Stimulated activated CD4-positive, alpha-beta T cell treated with anti-CD3 and anti-CD28 coated beads, TNF-alpha, amount 100 ng/mL, for 24 hours (primary cell): ENCODE results near the gene CHGA.

Source experiments
- DNase-seq, 3 experiments: peaks; one replicate each; pipeline ENCODE4 v3.0.0-alpha.2; 2020; ENCODE audit warnings: low read depth in 3 of 3

CHGA gene

DNA sequence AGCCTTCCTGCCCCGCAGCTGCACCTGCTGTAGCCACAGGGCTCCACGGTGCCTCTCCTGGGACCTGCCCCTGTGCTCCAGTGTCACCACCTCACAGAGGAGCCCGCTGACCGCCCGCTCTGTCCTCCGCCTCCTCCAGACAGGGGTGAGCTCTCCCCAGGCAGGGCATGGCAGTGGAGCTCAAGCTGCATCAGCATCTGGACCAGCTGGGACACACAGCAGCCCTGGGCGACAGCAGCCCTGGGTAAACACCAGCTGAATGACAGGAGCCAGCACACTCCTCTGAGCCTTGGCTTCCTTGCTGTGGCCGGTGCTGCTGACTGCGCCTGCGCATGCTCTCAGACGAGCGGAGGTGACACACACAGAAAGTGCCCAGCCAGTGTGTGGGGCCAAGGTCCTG lies 22.0 kb downstream of the CHGA start:
- no peak for DNase-seq

DNA sequence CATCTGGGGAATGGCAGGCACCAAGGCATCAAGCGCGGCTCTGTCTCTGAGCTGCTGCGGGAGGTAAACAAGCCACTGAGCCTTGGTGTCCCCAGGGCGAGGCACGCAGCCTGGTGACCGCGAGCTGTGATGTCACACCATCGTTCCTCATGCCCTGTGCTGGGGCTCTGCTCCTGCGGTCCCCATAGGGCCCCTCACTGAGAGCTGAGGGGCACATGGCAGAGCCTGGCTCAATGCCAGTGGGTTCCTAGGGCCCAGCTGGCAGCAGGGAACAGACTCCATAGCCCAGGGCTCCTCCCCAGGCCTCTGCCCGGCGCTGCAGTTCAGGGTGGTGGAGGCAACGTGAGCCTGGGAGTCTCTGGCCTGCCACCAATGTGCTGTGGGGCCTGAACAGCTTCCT lies 22.6 kb downstream of the CHGA start:
- DNase-seq, result no peak

DNA sequence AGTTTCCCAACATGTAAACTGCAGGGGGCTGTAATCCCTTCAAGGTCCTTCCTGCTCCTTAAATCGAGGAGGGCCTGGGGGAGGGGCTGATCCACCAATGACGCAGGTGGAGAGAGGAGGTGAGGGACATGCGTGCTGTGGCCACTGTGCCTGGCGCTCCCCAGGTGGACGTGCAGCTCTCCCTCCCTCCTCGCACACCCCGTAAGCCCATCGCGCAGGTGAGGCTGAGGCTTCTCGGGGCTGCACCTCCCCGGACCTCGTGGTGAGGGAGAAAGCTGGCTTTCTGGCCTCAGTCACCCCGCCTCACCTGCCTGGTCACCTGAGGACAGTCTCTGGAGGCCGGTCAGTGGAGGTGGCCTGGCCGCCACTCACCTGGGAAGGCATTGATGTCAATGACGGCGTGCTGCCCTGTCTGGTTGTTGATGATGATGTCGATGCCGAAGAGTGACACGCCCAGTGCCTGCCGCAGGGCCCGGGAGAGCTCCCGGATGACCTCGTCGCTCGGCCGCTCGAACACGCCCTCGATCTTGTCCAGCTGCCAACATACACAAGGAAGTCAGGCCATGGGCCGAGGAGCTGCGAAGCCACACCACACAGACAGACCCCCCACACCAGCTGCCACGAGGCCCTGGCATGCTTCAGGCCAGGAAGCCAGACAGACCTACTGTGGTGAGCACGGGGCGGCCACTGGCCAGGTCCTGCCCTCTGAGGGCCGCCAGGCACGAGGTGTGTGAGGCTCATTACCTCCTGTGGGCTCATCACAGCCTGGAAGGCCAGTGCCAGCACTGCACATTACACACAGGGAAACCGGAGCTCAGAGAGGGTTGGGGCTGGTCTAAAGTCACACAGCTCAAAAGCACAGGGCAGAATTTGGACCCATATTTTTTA lies 23.3 kb downstream of the CHGA start:
- DNase-seq, result no peak

DNA sequence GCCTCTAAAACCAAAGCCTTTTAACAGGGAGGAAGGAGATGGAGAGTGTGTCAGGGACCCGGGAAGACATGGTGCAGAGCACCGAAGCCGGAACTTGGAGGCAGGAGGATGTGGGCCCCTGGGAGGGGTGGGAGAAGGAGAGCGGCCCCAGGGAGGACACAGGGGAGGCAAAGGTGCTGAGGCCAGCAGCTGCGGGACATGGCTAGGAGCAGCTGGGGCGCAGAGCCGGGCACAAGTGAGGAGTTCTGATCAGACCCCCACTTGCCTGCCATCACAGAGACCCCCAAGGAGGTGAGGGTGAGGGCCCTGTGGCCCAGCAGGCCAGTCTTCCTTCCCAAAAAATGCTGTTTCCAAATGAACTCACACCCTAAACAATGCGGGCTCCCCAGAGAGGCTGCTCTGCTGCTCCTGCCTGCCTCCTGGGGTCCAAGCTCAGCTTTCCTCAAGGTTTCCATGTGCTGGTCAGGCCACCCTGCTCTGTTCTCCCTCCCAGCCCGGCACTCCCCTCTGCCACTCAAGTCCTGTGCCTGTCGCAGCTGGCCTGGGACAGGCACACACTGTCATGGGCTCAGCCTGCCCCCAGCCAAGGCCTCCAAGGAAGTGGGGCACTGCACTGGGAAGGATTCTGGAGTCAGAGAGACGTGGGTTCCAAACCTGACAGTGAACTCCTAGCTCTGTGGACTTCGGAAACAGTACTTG lies 24.0 kb downstream of the CHGA start:
- DNase-seq, result no peak

DNA sequence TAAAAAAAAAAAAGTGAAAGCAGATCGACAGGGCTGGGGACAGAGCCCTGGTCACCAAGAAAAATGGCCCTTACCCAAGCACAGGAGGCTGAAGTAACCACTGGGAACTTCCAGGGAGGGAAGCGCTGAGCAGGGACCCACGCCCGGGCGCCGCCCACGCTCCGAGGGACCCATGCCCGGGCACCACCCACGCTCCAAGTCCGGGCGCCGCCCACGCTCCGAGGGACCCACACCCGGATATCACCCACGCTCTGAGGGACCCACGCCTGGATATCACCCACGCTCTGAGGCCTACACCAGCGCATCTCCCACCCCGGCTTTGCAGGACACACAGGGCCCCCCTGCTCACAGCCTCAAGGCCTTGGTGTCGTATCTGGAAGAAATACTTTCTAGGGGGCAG lies 25.7 kb downstream of the CHGA start:
- DNase-seq, result no peak

DNA sequence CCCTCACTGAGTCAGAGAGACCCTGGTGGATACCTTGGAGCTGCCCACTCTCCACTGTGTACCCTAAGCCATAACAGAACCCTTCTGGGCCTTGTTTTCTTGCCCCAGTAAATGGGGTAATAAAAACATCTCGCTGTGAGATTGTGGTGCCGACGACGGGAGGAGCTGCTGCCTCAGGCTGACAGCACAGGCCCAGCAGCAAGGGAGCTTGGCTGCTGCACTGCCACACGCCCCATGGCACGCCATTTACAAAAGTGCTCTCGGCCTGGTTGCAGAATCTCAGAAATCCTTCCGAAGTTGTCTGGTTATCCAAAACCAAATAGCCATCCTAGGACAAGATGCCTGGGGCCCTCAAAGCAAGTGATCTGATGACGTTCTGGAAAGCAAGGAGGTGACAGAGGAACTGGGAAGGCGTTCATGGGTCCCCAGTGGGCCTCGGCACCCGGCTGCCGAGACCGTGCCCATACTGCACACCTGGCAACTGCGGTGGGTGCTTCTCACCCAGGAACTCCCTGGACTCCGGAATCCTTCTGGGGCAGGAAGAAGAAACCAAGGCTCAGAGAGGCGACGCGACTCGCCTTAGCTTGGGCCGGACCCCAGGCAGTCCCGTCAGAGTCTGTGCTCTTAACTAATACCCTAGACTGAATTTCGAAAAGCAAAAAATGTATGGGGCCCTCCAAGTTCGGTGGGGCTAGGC lies 26.7 kb downstream of the CHGA start:
- no peak for DNase-seq

DNA sequence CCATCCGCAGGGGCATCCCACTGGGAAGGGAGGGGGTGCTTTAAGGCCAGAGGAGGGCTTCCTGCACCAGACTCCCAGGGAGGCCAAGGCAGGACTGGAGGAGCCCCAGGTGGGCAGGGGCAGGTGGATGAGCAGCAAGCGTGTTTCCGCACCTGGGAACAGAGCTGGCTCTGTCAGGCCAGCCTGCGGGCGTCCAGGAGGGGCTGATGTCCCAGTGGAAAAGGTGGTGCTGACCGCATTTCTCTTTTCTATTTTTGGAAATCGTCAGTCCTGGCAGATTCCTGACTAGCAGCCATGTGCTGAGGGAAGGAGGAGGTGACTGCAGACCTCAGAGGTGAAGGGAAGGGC lies 27.2 kb downstream of the CHGA start:
- no peak for DNase-seq

DNA sequence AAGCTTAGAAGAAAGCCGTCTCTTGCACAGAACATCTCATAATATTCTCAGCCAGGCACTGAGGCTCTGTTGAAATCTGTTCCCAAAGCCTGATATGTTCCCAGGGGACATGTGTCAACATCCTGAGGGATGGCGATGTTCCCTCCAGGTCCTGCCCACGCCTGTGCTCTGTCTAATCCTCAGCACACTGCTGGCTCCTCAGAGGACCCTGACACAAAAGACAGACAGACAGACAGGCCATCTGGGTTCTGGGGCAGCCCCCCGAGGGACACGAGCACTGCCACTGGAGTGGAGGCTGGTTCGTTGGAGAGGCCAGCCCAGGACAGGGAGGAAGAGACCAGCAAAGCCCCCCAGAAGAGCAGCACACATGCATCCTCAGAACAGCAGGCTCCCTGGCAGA lies 27.8 kb downstream of the CHGA start:
- DNase-seq, result no peak

DNA sequence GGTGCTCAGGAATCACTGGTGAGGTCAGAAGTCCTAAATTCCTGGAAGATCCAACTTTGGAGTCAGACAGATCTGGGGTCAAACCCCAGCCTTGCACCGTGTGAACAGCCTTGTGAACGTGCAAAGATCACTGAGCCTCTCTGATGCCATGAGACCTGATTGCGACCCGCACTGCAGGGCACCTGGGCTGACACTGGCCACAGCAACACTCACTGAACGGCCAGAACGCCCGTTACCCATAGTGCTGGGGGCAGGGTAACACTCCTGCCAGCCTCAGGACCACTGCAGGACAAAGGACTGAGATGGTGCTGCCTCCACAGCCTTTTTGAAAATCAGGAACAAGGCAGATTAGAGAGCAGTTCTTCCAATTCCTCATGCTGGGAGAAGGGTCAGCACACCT lies 28.3 kb downstream of the CHGA start:
- DNase-seq, result no peak

DNA sequence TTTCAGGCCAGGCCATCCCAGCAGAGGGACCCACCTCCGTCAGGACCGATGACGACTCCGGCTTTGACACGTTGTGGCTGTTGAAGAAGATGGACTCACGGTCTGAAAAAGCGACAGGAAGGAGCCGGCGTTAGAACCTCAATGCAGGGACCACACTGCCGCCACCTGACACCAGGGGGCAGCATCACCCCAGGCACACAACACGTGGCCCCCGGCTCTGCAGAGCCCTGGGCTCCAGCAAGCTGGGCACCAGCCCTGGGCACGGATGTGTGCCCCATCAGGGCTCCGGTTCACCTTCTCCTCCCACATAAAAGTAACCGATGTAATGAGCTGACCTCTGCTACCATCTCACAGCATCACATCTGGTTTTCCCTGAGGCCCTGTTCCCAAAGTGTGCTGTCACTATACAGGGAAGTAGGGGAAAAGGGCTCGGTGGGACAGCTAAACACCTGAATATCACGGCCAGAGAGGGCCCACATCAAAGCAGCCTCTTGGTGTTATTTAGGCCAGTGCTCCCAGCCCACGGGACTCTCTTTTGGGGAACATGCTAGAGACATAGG lies 29.0 kb downstream of the CHGA start:
- peak; percentile 55 to 83 (median 71) for DNase-seq

DNA sequence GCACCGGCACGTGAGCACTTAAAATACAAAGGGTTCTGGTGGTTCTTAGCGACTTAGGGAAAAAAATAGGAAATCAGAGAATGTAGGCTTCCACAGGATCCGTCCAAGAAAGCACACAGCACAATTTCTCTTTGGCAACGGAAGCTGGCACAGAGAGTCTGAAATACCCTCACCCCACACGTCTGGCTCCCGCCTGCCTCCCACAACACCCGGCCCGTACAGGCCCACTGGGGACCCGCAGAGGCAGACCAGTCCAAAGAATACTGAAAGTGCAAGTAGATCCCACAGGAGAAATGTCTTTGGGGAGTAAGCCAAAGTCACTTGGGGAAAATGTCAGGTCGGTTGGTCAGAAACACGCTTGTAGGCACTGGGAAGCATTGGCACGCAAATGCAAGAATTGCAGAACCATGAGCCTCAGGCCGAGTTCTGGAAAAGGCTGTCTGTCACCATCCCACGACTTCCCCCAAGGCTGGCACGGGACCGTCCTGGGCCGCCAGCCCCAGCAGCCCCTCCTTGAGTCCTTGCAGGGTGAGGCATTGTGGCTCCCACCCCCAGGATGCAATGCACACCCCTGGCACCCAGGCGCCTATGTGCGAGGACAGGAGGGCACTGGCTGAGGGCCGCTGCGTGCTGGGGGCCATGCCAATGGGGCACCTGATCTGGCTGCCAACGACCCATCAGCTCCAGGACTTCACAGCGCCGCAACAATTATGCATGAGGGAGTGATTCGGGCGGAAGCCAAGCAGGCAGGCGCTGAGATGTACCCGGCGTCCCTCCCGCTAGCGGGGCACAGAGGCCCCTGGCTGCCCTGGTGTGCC lies 29.7 kb downstream of the CHGA start:
- no peak for DNase-seq

DNA sequence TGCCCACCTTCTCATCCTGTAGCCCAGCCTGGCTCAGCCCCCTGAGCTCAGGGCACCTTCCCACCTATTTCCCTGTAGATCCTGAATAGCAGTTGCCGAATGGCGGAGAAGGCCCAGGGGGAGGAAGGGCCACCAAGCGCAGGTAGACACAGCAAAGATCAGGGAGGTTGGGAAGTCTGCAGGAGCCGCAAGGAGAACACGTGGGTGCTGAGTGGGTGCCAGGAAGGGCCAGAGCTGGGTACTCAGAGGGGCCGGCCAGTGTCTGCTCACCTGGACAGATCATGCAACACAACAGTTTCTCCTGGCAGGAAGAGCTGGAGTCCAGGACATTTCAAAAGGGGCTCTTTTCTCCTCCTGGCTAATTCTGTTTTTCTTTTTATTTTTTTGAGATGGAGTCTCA lies 30.6 kb downstream of the CHGA start:
- DNase-seq, result no peak

DNA sequence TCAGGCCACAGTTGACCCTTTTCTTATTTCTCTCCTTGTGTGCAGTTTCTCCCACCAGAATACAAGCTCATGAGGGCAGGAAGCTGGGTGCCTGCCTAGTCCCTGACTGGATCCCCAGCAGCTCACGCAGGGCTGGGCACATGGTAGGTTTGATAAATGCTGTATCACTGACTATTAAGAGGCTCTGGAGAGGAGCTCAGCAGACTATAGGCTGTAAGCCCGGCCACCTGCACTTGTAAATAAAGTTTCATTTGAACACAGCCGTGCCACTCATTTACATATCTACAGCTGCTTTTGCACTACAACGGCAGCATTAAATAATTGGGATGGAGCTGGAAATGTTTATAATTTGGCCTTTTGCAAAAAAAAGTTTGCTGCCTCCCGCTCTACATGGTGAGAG lies 32.0 kb downstream of the CHGA start:
- DNase-seq, result no peak

DNA sequence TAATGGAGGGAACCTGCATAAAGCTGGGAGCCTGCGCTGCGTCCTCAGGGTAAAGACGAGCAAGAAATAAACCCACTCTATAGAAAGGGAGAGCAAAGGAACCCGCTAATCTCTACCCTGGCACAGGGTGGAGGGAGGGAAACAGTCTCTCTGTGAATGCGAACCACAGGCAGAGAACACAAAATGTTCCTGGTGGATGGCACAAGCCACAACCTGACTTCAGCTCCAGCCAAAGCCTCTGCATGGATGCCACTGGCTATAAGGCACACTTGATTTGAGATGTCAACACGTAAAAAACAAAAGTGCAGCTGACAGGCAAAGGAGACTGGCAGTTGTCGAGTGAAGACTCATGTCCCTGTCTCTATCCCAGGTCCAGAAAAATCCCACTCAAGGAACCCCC lies 32.4 kb downstream of the CHGA start:
- DNase-seq, result no peak

DNA sequence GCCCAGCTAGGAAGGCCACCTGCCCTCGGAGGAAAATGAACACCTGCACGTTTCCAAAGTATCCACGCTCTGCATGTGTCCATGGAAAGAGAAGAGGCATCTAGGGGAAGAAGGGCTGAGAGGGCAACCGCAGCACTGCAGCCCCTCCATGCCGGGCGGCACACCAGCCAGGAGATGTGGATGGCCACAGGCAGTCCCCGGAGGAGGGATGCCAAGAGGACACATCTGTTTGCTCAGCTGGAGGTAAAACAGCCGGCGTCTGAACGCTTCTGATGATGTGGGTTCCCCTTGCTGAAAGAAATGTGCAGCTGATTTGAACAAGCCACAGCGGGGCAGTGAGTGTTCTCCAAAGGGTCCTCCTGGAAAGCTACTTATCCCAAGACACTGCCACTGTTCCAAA lies 34.0 kb downstream of the CHGA start:
- DNase-seq, result no peak

DNA sequence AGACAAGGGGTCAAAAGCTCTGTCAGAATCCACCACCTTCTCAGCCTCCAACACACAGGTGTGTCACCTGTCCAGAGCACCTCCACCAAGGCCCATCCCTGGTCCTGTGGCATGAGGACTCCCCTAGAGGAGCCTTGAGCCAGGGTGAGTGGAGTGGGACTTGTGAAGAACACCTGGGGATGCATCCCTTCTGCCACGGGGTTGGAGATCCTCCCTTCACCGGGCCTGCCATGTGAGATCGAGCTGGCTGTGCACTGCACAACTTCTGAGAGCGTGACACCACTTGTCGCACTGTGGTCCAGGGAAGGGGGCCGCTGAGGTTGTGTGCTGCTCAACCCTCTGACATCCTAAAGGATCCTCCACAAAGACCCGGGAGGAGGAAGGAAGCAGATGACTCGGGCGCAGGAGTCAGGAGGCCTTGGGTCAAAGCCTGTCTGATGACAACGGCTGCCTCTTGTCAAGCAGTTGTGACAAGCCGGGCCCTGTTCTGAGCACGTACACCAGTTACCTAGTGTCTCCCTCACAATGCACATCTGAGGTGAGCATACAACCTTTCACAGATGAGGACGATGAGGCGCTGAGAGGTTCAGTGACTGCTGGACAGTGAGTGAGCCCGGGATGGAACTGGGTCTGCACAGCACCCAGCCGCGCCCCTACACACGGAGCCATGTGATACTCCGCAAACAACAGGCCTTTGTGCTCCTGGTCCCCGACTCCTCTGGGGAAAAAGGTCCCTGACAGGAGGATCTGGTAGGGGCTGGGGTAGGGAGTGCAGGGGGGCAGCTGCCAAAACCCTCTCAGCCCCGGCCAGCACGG lies 35.6 kb downstream of the CHGA start:
- no peak for DNase-seq

DNA sequence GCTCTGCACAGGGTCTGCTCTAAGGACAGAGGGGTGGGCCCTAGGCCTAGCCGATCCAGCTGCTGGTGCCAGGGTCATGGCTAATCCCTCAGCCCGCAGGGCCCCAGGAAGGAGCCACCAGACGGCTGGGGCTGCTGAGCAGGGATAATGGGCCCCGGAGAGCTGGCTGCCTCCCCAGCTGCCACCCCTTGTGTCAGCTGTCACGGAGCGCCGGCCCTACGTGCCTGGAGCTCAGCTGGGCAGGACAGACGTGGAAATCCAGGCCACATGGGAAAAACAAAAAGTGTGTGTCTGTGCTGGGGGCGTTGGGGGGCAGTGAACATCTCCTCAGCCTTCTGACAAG lies 36.2 kb downstream of the CHGA start:
- DNase-seq, result no peak

DNA sequence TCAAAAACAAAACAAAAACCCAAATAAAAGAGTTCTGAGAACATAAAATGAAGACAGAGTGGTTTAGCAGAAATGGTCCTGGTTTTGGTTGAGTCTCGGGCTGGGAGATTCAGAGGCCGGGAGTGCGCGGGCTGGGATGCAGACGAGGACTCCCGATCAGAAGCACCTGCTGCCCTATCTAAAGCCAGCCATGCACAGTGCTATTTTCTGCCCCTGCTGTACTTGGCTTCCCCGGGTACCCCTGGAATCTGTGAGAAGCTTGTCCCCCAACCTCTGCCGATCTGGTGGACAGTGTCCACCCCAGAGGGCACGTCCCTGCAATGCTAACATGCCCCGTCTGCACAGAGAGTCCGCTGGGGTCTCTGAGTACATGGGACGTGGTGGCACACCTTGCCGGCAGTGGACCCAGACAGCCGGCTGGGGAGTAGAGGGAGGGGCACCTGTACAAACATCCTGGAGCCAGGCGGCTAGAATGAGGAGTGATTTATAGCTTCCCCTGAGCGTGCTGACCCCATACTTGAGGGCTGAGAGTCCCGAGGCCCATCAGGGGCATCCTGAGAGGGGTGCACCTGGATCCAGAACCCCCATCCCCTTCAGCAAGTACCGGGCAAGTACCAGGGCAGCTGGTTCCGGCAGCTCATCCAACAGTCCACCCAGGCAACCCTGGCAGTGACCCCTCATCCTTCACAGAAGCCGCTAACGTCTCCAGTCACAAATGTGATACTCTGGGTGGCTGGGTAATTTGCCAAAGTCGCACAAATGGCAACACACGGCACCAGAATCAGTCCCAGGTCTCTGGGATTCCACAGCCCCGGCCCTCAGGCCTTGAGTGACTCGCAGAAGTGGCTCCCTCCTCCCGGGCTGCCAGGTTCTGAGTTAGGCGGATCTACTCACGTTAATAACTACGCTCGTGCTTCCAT lies 37.1 kb downstream of the CHGA start:
- DNase-seq, result no peak

DNA sequence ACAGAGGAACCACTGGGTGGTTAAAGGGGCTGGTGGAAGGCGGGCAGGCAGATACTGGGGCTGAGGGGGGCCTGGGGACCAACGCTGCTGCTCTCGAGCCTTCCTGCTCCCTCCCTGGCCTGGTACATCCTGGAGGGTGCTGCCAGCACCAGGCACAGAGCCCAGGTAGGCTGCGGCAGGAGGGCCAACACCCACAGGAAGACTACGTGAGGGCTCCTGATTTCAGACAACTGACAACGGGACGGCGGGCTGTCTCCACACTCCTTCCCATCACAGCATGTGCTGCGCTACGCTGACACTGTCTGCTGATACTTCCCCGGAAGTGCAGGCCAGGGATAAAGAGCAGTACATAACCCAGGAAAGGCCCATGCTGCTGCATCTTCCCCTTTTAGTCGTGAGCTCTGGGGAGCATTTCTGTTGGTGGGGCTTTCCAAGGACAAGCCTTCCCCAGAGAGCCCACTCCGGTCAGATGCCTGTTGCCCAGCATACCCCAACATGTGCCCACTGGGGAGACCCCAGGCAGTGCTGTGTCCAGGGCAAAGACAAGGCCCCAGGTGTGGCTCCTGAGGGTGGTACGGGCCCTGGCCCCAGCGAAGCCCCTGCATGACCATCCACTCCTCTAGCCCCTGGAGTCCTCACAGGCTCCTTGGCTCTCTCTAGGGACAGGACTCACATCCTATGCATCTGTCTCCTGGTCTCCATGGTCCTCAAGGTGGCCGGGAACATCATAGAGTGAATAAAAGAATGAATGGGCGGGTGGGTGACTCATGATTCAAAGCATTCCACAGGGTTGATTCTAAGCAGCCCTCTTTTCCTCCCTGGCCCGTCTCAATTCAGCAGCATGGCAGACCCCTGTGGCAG lies 38.0 kb downstream of the CHGA start:
- no peak for DNase-seq
